GM18498 (cell line): ENCODE results near the gene RNF225.
"Not testable (repeated sequence)": the region's sequence is repeated elsewhere in the genome, so short reads cannot be mapped to it uniquely, and the experiment has no call there.

Source experiments
- ATAC-seq: cut with Tn5 transposase; IDR thresholded peaks from one replicate; pipeline ENCODE4 v1.9.1; 2021; ENCODE audit warnings: mild to moderate bottlenecking, moderate library complexity; ENCODE audit not compliant: unreplicated experiment

RNF225 gene

DNA sequence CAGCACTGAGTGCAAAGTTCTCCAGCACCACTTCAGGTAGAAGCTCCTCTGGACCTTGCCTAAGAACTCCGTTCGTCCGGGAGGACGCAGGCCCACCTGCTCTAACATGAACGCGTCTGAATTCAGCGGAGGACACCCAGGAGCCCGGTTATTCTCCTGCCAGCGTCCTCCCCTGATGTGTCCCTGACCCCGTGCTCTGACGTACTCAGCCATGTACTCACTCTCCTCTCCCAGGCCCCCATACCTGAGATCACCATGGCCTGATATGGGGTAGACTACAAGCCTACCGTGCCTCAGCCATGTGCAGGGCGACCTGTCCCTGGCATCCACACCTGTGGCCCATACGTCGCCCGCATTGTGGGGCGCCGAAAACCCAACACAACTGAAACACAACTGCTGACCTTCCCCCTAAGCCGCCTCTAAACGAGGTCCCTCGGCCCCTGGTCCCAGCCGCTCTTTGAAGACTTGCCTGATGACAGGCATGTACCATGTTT lies 12.2 kb downstream of the RNF225 start:
- no peak for ATAC-seq

DNA sequence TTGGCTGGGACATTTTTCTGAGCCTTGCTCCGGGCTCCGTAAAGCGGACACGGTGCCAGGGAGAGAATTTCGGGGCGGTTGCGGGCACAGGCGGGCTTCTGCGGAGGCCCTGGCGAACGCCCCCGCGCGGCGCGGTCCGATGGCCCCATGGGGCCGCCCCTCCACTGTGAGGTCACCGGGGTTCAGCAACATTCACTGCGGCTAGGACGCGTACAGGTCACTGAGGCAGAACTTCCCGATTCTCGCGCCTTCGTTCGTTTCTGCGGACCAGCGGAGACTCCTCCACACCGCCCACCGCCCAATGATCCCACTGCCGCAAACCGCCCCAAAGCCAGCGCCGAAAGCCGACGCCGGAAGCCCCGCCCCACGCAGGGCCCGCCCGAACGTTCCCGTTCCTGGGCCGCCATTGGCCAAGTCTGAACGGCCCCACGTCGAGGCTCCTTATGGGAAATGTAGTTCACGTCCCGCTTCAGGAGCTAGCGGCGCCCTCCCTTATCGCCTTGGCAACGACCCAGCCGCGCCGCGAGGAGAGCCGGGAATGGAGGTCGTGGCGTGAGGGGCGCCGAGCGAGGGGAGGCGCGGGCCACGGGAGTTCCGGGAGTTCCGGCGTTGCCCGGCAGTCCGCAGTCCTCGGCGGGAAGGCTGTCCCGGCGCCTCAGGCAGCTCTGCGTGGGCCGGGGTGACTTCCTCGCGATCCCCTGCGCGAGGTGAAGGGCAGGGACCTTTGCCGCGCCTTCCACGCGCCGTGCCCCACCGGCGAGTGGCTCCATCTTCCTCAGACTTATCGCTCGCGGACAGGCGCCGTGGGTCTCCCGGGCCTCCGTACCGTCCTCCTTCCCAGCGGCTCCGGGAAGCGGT lies 12.9 kb downstream of the RNF225 start, which contains the start of gene ZNF584:
Gene ZNF584 (plus strand): TSS at position 498 of the 858 bp plus-strand sequence. CDS start 499 bp downstream, outside the sequence.
- ATAC-seq = peak; percentile 93

DNA sequence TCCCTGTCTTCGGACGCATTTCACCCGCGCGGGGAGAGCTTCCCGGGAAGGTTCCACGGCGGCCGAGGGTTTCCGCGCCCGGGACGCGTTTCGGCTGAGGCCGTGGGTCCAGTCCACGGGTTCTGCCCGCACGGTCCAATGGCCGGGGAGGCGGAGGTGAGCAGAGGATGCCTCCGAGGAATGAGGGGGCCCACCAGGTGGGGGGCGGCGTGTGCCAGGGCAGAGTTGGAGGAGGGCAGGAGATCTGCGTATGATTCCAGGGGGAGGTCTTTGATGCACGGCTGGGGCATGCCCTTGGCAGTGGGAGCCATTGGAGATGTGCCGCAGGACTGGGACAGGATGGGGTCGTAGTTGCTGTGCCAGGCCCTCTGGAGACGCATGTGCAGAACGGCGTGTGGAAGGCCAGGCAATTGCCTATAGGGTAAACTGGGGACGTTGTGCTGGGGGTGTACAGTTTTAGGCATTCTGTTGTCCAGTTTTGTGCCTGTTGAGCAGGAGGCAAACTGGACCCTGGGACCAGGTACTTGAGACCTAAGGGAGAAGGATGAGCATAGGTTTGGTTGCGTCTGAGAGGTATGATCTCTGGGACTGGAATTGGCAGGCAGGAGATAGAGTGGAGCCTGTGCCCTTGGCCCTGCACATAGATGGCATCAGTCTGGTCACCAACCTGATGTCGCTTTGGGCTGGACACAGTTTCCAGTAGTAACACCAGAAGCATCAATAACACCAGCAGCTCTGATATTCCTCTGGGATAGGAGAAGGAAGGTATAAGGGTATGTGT lies 13.7 kb downstream of the RNF225 start:
- peak; percentile 3 for ATAC-seq

DNA sequence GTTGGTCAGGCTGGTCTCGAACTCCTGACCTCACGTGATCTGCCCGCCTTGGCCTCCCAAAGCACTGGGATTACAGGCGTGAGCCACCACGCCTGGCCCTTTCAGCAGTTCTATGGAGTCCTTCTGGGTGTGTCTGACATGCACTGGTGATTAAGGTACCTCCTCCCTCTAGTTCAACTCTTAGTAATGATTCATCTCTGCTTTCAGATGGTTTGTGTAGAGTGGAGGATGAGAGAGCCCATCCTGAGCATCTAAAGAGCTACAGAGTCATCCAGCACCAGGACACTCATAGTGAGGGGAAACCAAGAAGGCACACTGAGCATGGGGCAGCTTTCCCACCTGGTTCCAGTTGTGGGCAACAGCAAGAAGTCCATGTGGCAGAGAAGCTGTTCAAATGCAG lies 21.1 kb downstream of the RNF225 start:
- ATAC-seq = no peak

DNA sequence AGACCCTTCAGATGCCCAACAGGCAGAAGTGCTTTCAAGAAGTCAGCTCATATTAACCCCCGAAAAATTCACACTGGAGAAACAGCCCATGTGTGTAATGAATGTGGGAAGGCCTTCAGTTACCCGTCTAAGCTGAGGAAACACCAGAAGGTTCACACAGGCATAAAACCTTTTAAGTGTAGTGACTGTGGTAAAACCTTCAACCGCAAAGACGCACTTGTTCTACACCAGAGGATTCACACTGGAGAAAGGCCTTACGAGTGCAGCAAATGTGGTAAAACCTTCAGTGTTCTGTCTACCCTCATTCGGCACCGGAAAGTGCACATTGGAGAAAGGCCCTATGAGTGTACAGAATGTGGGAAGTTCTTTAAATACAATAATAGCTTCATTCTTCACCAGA lies 21.6 kb downstream of the RNF225 start:
- ATAC-seq = no peak

DNA sequence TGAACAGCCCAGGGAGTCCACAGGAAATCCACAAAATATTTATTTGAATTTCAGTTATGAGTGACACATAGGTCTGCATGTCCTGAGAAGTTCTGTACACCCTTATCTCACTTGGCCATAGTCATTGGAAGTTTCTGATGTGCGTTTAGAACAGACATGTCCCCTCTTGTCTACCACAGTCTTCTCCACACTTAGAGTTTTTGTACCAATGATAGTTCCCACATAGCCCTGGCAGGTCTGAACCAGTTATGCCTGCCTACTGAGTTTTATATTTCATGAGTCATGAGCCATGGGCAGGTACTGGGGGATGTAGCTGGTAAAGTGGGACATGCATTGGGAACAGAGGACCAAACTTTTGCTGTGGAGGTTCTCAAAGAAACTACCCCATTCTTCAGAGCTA lies 33.2 kb downstream of the RNF225 start:
- no peak for ATAC-seq

DNA sequence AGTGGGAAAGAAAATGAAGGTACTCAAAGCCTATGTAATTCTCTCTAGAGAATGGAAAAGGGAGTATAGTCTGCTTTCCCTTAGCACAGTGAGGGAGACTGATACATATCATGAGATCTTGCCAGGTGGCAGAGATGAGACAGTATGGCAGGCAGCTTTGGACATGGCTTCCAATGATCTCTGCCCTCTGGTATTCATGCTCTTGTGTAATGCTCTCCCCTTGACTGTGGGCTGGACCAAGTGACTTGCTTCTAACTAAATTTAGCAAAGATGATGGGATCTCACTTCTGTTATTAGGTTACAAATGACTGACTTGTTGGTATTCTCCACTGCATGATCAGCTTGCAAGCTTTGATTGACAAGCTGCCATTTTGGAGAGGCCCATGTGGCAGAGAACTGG lies 34.3 kb downstream of the RNF225 start:
- no peak for ATAC-seq

DNA sequence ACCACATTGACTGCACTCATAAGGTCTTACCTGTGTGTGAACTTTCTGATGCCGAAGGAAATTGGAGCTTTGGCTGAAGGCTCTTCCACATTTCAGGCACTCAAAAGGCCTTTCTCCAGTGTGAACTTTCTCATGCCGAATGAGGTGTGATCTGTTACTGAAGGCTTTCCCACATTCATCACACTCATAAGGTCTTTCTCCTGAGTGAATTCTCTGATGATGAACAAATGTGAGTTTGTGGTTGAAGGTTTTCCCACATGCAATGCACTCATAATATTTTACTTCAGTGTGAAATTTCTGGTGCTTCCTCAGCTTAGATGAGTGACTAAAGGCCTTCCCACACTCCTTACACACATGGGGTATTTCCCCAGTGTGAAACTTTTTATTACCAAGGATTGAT lies 38.8 kb downstream of the RNF225 start:
- ATAC-seq = no peak

DNA sequence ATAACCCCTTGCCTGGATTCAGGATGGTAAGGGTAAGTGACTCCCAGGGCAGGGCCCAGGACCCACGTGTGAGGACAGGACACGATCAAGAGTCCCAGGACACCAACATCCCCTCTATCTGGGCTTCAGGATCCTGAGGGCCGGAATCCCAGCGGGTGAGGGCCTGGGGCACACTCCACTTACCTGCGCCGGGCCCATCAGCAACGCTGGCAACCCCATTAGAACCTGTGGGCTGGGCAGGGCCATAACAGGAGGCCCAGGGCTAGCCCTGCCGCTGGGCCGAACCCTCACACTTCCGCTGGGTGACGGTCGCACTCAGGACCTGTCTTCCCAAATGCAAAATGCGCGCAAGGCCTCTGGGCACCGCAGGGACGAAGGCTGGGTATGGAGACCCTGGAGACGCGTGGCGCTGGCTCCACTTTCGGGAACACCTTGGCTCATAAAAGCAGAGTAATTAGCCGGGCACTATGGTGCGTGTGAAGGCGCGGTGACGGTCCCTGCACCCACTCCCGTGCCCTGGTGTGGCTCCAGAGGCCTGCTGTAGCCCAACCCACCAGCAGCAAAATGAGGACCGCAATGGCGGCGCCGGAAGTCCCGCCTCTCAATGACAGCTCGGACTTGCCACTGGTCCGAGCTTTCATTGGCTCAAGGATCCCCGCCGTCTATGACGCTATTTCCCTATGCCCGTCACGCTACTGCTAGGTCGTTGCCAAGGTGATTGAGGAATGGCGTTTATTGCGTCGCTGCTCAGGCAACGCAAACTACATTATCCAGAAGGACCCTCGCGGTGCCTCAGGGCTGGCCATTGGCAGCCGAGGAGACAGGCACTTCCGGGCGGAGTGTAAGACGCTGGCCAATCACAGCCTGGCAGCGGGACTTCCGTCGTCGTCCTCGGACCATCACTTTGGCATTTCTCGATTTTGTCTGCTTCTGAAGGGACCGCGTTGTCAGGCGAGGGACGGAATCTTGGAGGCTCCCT lies 44.4 kb downstream of the RNF225 start, which contains the start of gene ZNF132:
Gene ZNF132 (minus strand): TSS at position 578 of the 979 bp plus-strand sequence. CDS start 332 bp downstream, at position 246.
- ATAC-seq = peak; percentile 94

DNA sequence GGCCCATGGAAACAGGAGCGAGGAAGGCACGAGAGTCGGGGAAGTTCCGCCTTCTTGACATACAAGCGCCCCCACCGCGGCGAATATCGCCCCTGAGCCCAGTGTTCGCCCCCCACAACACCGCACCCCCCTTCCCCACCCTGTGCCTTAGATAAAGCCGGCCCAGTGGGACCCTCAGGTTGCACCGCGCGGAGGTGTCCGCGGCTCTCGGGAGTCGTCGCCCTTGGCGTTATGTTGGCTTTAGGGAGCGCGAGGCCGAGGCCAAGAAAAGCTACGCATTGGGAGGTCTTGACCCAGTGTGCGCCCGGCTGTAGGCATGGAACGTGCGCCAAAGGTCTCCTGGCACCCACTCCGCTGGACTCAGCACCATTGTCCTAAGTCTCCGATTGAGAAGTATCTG lies 45.1 kb downstream of the RNF225 start:
- ATAC-seq = no peak

DNA sequence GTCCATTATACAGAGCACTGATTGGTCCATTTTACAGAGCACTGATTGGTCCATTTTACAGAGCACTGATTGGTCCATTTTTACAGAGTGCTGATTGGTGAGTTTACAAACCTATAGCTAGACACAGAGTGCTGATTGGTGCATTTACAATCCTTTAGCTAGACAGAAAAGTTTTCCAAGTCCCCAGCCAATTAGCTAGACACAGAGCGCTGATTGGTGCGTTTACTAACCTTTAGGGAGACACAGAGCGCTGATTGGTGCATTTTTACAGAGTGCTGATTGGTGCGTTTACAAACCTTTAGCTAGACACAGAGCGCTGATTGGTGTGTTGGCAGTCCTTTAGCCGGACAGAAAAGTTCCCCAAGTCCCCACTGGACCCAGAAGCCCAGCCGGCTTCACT lies 47.5 kb downstream of the RNF225 start:
- ATAC-seq = not testable (repeated sequence)
